Ectodermal cell (in vitro differentiated cells): ENCODE measurements around the gene OBSL1.

ENCODE experiments used
- H3K27ac ChIP-seq: 2 replicates; pipeline ENCODE4 v1.7.0; 2013; ENCODE audit warnings: mild to moderate bottlenecking, low read depth, low read length; ENCODE audit not compliant: insufficient read depth, poor library complexity, severe bottlenecking
- H3K27me3 ChIP-seq: 2 replicates; pipeline ENCODE4 v1.7.0; 2013; ENCODE audit warnings: mild to moderate bottlenecking, low read length; ENCODE audit not compliant: insufficient read depth, control insufficient read depth, poor library complexity, severe bottlenecking
- H3K36me3 ChIP-seq: one replicate; pipeline ENCODE4 v1.7.0; 2013; ENCODE audit warnings: low read length; ENCODE audit not compliant: control insufficient read depth, insufficient read depth
- H3K4me1 ChIP-seq: one replicate; pipeline ENCODE4 v1.7.0; 2013; ENCODE audit warnings: low read length; ENCODE audit not compliant: control insufficient read depth, insufficient read depth
- H3K4me3 ChIP-seq: 2 replicates; pipeline ENCODE4 v1.7.0; 2013; ENCODE audit warnings: low read depth, low read length, control low read depth; ENCODE audit not compliant: insufficient read depth
- H3K9me3 ChIP-seq: 2 replicates; pipeline ENCODE4 v1.7.0; 2013; ENCODE audit warnings: mild to moderate bottlenecking, low read length, moderate library complexity; ENCODE audit not compliant: control insufficient read depth
- WGBS, 2 experiments: methylation state at CpG; one replicate each; pipeline ENCODE4 v1.1.7; 2013; ENCODE audit warnings: missing lambda C conversion rate in 2 of 2; 5-methylcytosine and 5-hydroxymethylcytosine counted together

The OBSL1 gene

DNA sequence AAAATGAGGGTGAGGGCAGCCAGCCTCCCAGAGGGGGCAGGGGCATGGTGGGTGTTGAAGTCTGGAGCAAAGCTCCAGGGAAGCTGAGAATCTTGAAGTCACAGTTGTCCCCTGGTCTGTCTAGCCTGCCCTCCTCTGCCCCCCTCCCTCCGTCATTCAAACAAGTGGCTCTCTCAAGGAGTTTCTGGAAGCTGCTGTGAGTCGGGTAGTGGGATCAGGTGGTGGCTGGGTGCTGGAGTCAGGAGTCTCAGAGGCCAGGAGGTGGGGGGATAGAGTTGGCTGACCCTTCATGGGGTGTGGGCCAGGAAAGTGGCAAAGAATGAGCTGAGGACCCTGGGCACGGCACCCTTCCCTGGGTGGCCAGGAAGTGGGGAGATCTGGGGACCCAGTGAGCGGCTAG lies 57.6 kb downstream of the OBSL1 start:
- Histone ChIP-seq H3K9me3 (no peaks in the 10 kb centered on the region), H3K4me1 (peaks cover 50% of the 10 kb centered on the region), H3K4me3 (peak overlapping the region; percentile 2), H3K27me3 (peaks cover 27% of the 10 kb centered on the region), H3K36me3 (no peaks in the 10 kb centered on the region), H3K27ac (no peak overlapping the region)
- 40 to 51% methylated on average over 4 of the region's 4 CpGs for WGBS, 2 experiments

DNA sequence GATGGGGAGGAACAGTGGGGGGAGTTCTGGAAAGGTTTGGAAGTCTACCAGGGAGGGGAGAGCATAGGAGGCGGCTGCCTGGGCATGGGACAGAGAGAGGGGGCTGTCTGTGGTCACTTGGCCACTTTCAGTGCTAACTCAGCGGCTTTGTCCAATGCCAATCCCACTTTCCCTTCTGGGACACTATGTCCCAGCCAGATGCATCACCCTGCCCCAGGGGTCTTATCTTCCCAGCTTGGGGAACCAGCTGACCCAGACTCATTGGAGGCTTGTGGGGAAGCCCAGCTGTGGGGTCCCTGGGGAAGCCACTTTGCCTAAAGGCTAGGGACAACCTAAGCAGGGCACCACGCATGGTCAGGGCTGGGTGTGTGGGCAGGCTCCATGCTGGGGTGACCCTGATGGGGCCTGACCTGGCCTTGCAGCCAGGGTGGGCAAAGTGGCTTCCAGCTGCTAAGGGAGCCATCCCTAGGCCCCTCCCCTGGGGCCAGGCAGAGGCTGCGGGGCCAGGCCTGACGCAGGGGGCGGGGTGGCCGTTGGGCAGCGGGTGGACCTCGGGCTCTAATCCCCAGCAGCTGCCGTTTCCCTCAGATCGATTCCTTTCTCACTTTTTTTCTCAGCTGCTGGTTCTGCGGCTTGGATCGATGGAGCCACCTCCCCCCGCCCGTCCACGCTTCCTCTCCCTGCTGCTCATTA lies 58.7 kb downstream of the OBSL1 start:
- H3K9me3 ChIP-seq: no peaks in the 10 kb centered on the region
- peaks cover 55% of the 10 kb centered on the region for H3K4me1 ChIP-seq
- no peak overlapping the region for H3K4me3 ChIP-seq
- WGBS, 2 experiments: 26 to 31% methylated on average over 16 of the region's 16 CpGs
- no peaks in the 10 kb centered on the region for H3K36me3 ChIP-seq
- H3K27ac ChIP-seq: peak overlapping the region; percentile 8
- H3K27me3 ChIP-seq: peaks cover 27% of the 10 kb centered on the region

DNA sequence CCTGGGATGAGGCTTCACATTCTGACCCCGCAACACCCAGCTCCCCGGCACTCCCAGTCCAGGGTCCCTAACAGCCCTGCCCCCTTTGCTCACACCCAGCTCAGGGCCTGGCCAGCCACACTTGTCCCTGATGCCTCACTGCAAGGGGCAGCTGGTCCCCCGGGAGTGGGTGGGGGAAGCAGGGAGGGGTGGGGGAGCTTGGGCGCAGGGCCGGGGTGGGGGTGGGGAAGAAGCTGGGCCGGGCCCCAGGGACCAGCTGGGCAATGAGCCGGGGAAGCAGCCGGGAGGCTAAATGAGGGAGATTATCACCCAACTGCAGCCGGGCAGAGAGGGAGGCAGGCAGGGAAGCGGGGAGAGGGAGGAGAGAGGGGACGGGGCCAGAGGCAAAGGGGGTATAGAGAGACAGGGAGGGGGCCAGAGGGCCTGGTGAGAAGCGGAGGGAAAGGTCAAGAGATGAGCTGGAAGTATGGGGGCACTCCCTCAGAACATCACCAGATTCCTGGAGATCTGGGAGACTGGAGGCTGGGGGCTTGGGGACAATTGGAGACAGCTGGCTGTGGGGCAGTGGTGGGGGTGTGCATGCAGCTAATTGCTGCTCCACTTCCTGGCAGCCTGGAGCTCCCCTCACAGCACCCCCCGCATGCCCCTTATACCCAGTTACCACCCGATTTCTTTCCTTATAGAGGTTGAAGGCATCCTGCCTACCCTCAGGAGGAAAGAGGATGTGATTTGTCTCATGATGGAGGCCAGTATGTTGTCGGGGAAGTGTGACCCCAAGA lies 59.6 kb downstream of the OBSL1 start:
- 55 to 58% methylated on average over 15 of the region's 15 CpGs for WGBS, 2 experiments
- no peak overlapping the region for H3K27ac ChIP-seq
- no peak overlapping the region for H3K4me3 ChIP-seq
- peaks cover 27% of the 10 kb centered on the region for H3K27me3 ChIP-seq
- H3K36me3 ChIP-seq: no peaks in the 10 kb centered on the region
- no peaks in the 10 kb centered on the region for H3K9me3 ChIP-seq
- peaks cover 62% of the 10 kb centered on the region for H3K4me1 ChIP-seq

DNA sequence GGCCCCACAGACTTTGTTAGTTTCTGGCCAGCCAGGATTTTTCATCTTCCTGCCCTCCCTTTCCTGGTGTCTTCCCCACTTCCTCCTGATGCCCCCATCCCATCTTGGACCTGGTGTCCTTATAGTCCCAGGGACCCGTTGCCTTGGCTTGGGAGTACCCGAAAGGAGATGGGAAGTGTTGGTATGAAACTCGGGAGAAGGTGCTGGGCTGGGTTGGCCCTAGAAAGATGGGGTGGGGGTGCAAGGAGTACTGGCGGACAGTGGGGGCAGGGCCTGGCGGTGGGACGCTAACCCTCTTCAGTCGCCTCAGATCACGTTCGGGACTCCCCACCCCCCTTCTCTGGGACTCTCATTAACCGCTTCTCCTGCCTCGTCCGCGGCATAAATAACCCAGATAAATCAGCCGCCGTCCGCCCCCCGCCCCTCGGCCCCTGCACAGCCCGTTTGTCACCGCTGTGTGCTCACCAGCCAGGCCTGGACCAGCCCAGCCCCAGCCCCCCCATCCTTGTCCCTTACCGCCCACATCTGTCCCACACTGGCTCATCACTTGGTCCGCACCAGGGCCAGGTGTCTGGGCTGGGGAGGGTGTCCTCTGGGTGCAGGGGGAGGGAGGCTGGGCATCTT lies 60.7 kb downstream of the OBSL1 start:
- Histone ChIP-seq H3K27me3 (peaks cover 27% of the 10 kb centered on the region), H3K9me3 (no peaks in the 10 kb centered on the region), H3K4me1 (peaks cover 65% of the 10 kb centered on the region), H3K4me3 (peak overlapping the region; percentile 22), H3K27ac (peak overlapping the region; percentile 50), H3K36me3 (no peaks in the 10 kb centered on the region)
- 60 to 62% methylated on average over 22 of the region's 22 CpGs for WGBS, 2 experiments

DNA sequence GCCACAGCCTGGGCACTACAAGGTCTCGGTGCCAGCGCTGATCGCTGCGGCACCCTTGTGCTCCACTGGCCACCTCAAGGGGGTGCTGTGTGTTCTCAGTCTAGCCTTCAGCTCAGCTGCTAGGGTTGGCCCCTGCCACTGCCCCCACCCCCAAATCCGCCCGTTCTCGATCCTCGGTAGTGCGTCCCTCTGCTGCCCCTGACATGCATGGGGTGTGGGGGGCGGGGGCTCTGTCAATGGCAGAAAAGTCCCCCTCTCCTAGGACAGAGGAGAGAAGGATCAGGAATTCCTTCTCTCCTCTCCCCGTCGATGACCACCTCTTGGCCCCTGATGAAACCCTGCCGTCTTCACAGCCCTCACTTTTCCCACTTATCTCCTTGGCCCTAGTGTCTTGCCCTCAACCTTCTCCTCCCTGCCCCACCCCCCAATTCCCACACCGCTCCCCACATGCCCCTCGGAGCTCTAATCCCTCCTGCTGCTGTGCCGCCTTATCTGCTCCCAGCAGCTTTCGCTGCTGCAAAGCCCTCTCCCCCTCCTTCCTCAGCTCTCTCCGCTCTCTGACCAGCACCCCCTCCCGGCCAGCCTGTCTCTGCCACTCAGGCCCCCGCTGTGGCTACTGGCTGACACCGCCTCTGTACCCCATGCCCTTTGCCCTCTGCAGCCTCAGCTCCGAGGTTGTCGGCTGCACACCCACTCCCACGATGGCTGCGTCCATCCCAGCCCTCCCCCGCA lies 61.4 kb downstream of the OBSL1 start:
- Histone ChIP-seq H3K9me3 (no peaks in the 10 kb centered on the region), H3K4me1 (peaks cover 64% of the 10 kb centered on the region), H3K27ac (peak overlapping the region; percentile 50), H3K4me3 (peak overlapping the region; percentile 22), H3K27me3 (peaks cover 25% of the 10 kb centered on the region), H3K36me3 (no peaks in the 10 kb centered on the region)
- WGBS, 2 experiments: 2% methylated on average over 26 of the region's 26 CpGs

DNA sequence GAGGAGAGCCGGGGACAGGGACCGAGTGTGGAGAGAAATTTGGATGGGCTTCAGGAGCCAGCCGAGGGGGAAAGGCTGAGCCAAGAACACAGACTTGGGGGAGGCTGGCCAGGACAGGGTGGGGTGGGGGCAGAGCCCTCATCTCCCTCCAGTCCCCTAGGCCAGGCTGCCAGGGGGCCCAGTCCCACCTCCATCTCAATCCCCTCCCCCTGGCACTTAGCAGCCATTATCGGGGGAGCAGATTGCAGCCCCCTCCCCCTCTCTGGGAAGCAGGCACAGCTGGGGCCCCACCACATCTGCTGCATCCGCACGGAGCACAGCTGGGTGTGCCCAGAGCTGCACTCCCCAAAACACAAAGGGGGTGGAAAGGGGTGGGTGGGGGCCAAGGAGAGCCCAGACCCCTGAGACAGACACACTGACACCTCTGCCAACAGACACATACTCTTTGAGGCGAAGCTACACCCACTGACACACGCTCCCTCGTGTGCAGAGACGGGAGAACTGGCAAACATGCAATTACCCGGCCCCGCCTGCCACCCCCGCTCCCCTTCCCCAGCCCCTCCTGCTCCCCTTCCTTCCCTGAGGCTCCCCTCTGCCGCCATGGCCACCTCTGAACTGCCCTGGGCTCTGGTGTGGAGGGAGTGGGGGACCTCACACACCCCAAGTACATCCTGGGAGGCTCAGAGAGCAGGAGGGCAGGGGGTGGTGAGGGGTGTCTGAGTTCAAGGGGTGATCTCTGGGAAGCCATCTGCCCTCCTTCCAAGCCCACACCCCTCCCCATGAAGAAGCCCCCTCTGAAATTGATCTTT lies 62.2 kb downstream of the OBSL1 start:
- Histone ChIP-seq H3K36me3 (no peaks in the 10 kb centered on the region), H3K27me3 (peaks cover 17% of the 10 kb centered on the region), H3K4me3 (no peak overlapping the region), H3K9me3 (no peaks in the 10 kb centered on the region), H3K4me1 (peaks cover 61% of the 10 kb centered on the region), H3K27ac (no peak overlapping the region)
- WGBS, 2 experiments: 19 to 20% methylated on average over 13 to 14 of the region's 14 CpGs

DNA sequence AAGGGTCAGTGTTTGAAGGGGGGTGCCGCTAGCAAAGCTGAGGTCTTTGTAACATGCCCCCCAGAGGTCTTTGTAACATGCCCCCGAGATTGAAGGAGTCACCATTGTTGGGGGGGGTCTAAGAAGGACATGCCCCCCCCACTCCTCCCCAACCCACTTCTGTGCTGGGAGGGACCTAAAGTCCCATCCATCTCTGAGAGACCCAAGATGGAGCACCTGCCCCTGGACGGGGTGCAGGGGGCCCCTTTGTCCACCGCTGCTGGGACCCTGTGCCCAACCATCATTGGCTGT lies 63.0 kb downstream of the OBSL1 start:
- Histone ChIP-seq H3K4me3 (no peak overlapping the region), H3K27ac (no peak overlapping the region), H3K4me1 (peaks cover 53% of the 10 kb centered on the region), H3K9me3 (no peaks in the 10 kb centered on the region), H3K27me3 (peaks cover 9% of the 10 kb centered on the region), H3K36me3 (no peaks in the 10 kb centered on the region)
- 70 to 82% methylated on average over 3 to 4 of the region's 4 CpGs for WGBS, 2 experiments

DNA sequence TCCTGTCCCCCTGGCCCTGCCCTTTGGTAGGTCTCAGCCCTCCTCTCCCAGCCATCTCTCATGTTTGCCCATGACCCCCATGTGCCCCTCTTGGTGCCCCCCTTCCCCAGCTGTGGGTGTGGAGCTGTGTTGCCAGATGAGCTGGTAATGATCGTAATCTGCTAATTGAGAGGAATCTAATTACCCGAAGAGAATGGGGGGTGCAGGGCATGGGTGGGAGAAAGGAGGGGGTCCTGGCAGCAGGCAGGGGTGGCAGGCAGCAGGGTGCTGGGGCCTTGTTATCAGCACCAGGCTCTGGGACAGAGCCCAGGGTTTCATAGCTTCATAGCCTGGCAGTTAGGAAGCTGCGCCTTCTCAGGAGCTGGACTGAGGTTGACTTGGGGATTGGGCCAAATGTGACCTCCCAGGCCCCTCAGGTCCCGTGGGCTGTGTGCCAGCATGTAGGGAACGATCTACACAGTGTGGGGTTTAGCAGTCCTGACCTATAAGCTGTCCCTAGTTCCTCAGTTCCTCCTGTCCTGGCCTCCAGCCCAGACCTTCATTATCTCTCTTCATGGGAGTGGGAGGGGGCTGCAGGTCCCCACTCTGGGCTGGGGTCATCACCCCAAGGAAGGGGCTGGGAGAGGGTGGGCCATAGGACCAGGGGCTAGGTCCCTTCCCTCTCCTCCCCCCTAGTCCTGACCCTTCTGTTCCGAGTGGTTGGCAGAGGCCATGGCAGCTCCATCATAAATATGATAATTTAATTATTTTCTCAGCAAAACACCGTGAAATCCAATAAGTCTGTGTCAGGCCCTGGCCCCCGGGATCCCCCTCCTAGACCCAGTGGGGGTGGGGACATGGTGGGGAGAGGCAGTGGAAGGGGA lies 63.5 kb downstream of the OBSL1 start:
- no peaks in the 10 kb centered on the region for H3K36me3 ChIP-seq
- no peak overlapping the region for H3K4me3 ChIP-seq
- no peaks in the 10 kb centered on the region for H3K9me3 ChIP-seq
- H3K4me1 ChIP-seq: peaks cover 47% of the 10 kb centered on the region
- WGBS, 2 experiments: 83 to 88% methylated on average over 7 to 8 of the region's 8 CpGs
- peak overlapping the region; percentile 67 for H3K27ac ChIP-seq
- H3K27me3 ChIP-seq: peaks cover 3% of the 10 kb centered on the region
